ENCODE data around the gene KRT72. TPM values are rescaled to one million over a fixed set of nuclear protein-coding genes. Genes with fewer than 3 reads are reported as not detected.

KRT72 gene
- not detected in 2 replicates for total RNA-seq

DNA sequence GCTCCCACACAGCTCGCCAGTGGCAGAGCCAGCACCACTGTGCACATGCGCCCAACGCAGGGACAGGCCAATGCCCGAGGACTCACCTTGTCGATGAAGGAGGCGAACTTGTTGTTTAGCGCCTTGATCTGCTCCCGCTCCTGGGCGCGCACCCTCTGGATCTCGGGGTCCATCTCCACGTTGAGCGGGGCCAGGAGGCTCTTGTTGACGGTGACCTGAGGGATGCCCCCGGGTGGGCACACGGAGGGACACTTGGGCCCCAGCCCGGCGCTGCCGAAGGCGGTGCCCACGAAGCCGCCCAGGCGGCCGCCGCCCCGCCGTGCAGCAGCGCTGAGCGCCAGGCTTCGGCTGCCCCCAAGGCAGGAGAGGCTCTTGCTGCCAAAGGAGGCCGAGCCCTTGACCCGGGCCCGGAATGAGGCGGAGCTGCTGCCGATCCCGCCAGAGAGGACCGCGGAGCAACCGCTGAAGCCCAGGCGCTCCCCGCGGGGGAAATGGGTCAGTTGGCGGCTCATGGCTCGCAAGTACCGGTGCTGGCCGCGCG is at the start of gene KRT72:
Gene KRT72, minus strand, starts transcription at position 523 of the 541 bp plus-strand sequence. Its CDS starts 11 bp downstream, at position 512.

DNA sequence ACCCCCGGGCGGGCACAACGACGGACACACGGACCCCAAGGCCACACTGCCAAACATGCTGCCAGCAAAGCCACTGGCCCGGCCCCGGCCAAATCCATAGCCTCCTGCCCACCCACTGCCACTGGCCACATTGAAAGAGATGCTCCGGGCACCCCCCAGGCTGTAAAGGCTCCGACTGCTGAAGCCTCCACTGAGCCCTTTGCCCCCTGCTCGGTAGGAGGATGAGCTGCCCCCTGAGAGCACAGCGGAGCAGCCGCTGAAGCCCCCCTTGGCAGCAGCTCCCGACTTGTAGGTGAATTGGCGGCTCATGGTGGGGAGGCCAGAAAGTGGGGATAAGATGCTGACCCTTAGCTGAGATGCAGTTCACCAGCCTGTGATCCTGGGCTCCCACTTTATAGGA is 17.0 kb upstream of the KRT72 start, which contains the start of gene KRT73:
Gene KRT73, minus strand, starts transcription at position 344 of the 400 bp plus-strand sequence. Its CDS starts 35 bp downstream, at position 309.

GRCh38 chr12:52573743-52574142 is 27.5 kb downstream of the KRT72 start, which contains the start of gene KRT74:
Gene KRT74 (minus strand): TSS chr12:52573843. CDS start chr12:52573777, 66 bp downstream.

DNA sequence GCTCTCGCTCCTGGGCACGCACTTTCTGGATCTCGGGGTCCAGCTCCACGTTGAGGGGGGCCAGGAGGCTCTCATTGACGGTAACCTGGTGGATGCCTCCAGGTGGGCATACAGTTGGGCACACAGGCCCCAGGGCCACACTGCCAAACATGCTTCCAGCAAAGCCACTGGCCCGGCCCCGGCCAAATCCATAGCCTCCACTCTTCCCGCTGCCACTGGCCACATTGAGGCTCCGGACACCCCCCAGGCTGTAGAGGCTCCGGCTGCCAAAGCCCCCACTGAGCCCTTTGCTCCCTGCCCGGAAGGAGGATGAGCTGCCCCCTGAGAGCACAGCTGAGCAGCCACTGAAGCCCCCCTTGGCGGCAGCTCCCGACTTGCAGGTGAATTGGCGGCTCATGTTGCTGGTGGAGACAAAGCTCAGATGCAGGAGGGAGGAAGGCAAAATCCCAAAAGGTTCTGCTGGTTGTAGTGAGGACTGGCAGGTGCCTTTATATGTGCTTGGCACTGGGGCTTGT is 48.5 kb downstream of the KRT72 start, which contains the start of gene KRT71:
Gene KRT71, minus strand, starts transcription at position 465 of the 515 bp plus-strand sequence. Its CDS starts 68 bp downstream, at position 397.

Other genes starting within 250 kb of the KRT72 start
- gene KRT85, start 234.0 kb downstream of the KRT72 start, total RNA-seq, result not detected in 2 replicates
- gene KRT84, start 215.8 kb downstream of the KRT72 start, total RNA-seq, result 0.09 TPM in 1 of 2 replicates, not detected in the other
- gene KRT82, start 195.1 kb downstream of the KRT72 start, total RNA-seq, result not detected in 2 replicates
- not detected in 2 replicates for gene KRT75, start 167.1 kb downstream of the KRT72 start, total RNA-seq
- gene KRT6B, start 149.3 kb downstream of the KRT72 start, total RNA-seq, result not detected in 2 replicates
- gene KRT6C, start 127.7 kb downstream of the KRT72 start, total RNA-seq, result not detected in 2 replicates
- gene KRT6A, start 108.2 kb downstream of the KRT72 start, total RNA-seq, result 0.17 and 1.4 TPM in 2 replicates
- gene KRT5, start 81.1 kb downstream of the KRT72 start, total RNA-seq, result 0.82 TPM in 1 of 2 replicates, not detected in the other
- gene KRT71, start 48.3 kb downstream of the KRT72 start, total RNA-seq, result not detected in 2 replicates
- not detected in 2 replicates for gene KRT74, start 27.6 kb downstream of the KRT72 start, total RNA-seq
- not detected in 2 replicates for gene KRT73, start 17.1 kb upstream of the KRT72 start, total RNA-seq
- not detected in 2 replicates for gene KRT2, start 50.7 kb upstream of the KRT72 start, total RNA-seq
- not detected in 2 replicates for gene KRT1, start 78.9 kb upstream of the KRT72 start, total RNA-seq
- gene KRT77, start 102.1 kb upstream of the KRT72 start, total RNA-seq, result not detected in 2 replicates
- gene KRT76, start 175.9 kb upstream of the KRT72 start, total RNA-seq, result not detected in 2 replicates
- not detected in 2 replicates for gene KRT3, start 194.7 kb upstream of the KRT72 start, total RNA-seq
- not detected in 2 replicates for gene KRT4, start 212.7 kb upstream of the KRT72 start, total RNA-seq
- gene KRT79, start 232.8 kb upstream of the KRT72 start, total RNA-seq, result not detected in 2 replicates
- not detected in 2 replicates for gene KRT78, start 247.5 kb upstream of the KRT72 start, total RNA-seq

All from pericardium fibroblast (primary cell).